Measurements from ENCODE around the gene ATF7IP2. TPM values are rescaled to one million over a fixed set of nuclear protein-coding genes. Genes with fewer than 3 reads are reported as not detected.

Gene ATF7IP2
- total RNA-seq, 1 donor from 2014 or later = 4.8 TPM

- H3K9me3 Mint-ChIP-seq (ENCODE audit: low read depth) = peaks cover 11% of the 10 kb centered on the region
- no peaks in the 10 kb centered on the region for H3K36me3 Mint-ChIP-seq (ENCODE audit: low read depth)
- DNase-seq (ENCODE audit: low spot score) = no peak
- no peak overlapping the region for H3K27ac Mint-ChIP-seq (ENCODE audit: unreplicated experiment)
- TF ChIP-seq CTCF (IDR thresholded peaks at IDR 0.05) = no peak
- H3K4me1 Mint-ChIP-seq (ENCODE audit: low read depth) = no peaks in the 10 kb centered on the region
- H3K27me3 Mint-ChIP-seq (ENCODE audit: low read depth) = no peaks in the 10 kb centered on the region
- no peak overlapping the region for H3K4me3 Mint-ChIP-seq (ENCODE audit: unreplicated experiment)
These were observed 14.3 kb upstream of the ATF7IP2 start for GRCh38 chr16:10371592-10371991.

GRCh38 chr16:10373556-10373955 is 12.3 kb upstream of the ATF7IP2 start:
- Mint-ChIP-seq H3K27ac (ENCODE audit: unreplicated experiment) (no peak overlapping the region), H3K4me1 (ENCODE audit: low read depth) (no peaks in the 10 kb centered on the region), H3K36me3 (ENCODE audit: low read depth) (no peaks in the 10 kb centered on the region), H3K9me3 (ENCODE audit: low read depth) (peaks cover 11% of the 10 kb centered on the region), H3K27me3 (ENCODE audit: low read depth) (no peaks in the 10 kb centered on the region), H3K4me3 (ENCODE audit: unreplicated experiment) (no peak overlapping the region)
- DNase-seq (ENCODE audit: low spot score) = no peak
- TF ChIP-seq CTCF (IDR thresholded peaks at IDR 0.05) = no peak

- Mint-ChIP-seq H3K9me3 (ENCODE audit: low read depth) (peaks cover 8% of the 10 kb centered on the region), H3K36me3 (ENCODE audit: low read depth) (no peaks in the 10 kb centered on the region), H3K4me3 (ENCODE audit: unreplicated experiment) (no peak overlapping the region), H3K4me1 (ENCODE audit: low read depth) (no peaks in the 10 kb centered on the region), H3K27me3 (ENCODE audit: low read depth) (no peaks in the 10 kb centered on the region), H3K27ac (ENCODE audit: unreplicated experiment) (no peak overlapping the region)
- no peak for DNase-seq (ENCODE audit: low spot score)
- no peak for TF ChIP-seq CTCF (IDR thresholded peaks at IDR 0.05)
These were observed 9.6 kb upstream of the ATF7IP2 start for GRCh38 chr16:10376229-10376628.

DNA sequence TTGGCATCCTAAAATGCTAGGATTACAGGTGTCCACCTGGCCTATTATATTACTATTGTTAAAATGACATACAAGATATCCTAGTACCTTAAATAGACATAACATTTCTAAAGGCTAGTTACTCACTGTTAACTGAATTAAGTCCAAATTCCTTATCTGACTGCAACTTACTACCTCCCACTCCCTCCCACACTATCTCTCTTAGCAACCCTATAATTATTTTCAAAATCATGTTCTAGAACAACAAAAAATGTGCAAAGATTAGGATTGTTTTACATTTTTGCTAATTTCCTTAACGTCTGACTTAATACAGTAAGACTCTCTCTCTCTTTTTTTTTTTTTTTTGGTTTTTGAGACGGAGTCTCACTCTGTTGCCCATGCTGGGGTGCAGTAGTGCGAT is 2.2 kb upstream of the ATF7IP2 start:
- no peak for TF ChIP-seq CTCF (IDR thresholded peaks at IDR 0.05)
- Mint-ChIP-seq H3K4me3 (ENCODE audit: unreplicated experiment) (no peak overlapping the region), H3K4me1 (ENCODE audit: low read depth) (peaks cover 15% of the 10 kb centered on the region), H3K27me3 (ENCODE audit: low read depth) (no peaks in the 10 kb centered on the region), H3K27ac (ENCODE audit: unreplicated experiment) (no peak overlapping the region), H3K36me3 (ENCODE audit: low read depth) (no peaks in the 10 kb centered on the region), H3K9me3 (ENCODE audit: low read depth) (peaks cover 2% of the 10 kb centered on the region)
- DNase-seq (ENCODE audit: low spot score) = no peak

- H3K27me3 Mint-ChIP-seq (ENCODE audit: low read depth) = no peaks in the 10 kb centered on the region
- DNase-seq (ENCODE audit: low spot score) = no peak
- peak overlapping the region; percentile 97 for H3K27ac Mint-ChIP-seq (ENCODE audit: unreplicated experiment)
- peaks cover 3% of the 10 kb centered on the region for H3K36me3 Mint-ChIP-seq (ENCODE audit: low read depth)
- peak overlapping the region; percentile 83 for H3K4me3 Mint-ChIP-seq (ENCODE audit: unreplicated experiment)
- peaks cover 2% of the 10 kb centered on the region for H3K9me3 Mint-ChIP-seq (ENCODE audit: low read depth)
- TF ChIP-seq CTCF (IDR thresholded peaks at IDR 0.05) = no peak
- H3K4me1 Mint-ChIP-seq (ENCODE audit: low read depth) = peaks cover 15% of the 10 kb centered on the region
These were observed 748 bp downstream of the ATF7IP2 start for GRCh38 chr16:10386517-10387100.
